ENCODE data around the gene GMPPA.
A peak's percentile ranks its signal among the peaks of the same experiment; 100 is the strongest.

GMPPA gene

GRCh38 chr2:219527076-219527394 is 28.3 kb downstream of the GMPPA start:
- no peak for TF ChIP-seq POLR2A (IDR thresholded peaks at IDR 0.05; ENCODE audit: extremely low read depth, insufficient read length)
- TF ChIP-seq, protein P1, sequence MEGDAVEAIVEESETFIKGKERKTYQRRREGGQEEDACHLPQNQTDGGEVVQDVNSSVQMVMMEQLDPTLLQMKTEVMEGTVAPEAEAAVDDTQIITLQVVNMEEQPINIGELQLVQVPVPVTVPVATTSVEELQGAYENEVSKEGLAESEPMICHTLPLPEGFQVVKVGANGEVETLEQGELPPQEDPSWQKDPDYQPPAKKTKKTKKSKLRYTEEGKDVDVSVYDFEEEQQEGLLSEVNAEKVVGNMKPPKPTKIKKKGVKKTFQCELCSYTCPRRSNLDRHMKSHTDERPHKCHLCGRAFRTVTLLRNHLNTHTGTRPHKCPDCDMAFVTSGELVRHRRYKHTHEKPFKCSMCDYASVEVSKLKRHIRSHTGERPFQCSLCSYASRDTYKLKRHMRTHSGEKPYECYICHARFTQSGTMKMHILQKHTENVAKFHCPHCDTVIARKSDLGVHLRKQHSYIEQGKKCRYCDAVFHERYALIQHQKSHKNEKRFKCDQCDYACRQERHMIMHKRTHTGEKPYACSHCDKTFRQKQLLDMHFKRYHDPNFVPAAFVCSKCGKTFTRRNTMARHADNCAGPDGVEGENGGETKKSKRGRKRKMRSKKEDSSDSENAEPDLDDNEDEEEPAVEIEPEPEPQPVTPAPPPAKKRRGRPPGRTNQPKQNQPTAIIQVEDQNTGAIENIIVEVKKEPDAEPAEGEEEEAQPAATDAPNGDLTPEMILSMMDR (IDR thresholded peaks at IDR 0.05; ENCODE audit: low read depth, low read length) = no peak
- TF ChIP-seq, protein P2, sequence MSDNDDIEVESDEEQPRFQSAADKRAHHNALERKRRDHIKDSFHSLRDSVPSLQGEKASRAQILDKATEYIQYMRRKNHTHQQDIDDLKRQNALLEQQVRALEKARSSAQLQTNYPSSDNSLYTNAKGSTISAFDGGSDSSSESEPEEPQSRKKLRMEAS (IDR thresholded peaks at IDR 0.05; ENCODE audit: low read depth, low read length) = no peak
- no peak for TF ChIP-seq MYC (IDR thresholded peaks at IDR 0.05; ENCODE audit: low read depth, low read length)
- DNase-seq (ENCODE audit: low read depth) = no peak
- no peak overlapping the region for H3K4me3 ChIP-seq (ENCODE audit: low read depth, low read length)

- TF ChIP-seq MYC (IDR thresholded peaks at IDR 0.05; ENCODE audit: low read depth, low read length) (no peak), POLR2A (IDR thresholded peaks at IDR 0.05; ENCODE audit: extremely low read depth, insufficient read length) (no peak)
- TF ChIP-seq, protein P2 (IDR thresholded peaks at IDR 0.05; ENCODE audit: low read depth, low read length) = no peak
- TF ChIP-seq, protein P1 (IDR thresholded peaks at IDR 0.05; ENCODE audit: low read depth, low read length) = no peak
- no peak overlapping the region for H3K4me3 ChIP-seq (ENCODE audit: low read depth, low read length)
- DNase-seq (ENCODE audit: low read depth) = no peak
Measured at GRCh38 chr2:219527472-219527871, 28.8 kb downstream of the GMPPA start.

DNA sequence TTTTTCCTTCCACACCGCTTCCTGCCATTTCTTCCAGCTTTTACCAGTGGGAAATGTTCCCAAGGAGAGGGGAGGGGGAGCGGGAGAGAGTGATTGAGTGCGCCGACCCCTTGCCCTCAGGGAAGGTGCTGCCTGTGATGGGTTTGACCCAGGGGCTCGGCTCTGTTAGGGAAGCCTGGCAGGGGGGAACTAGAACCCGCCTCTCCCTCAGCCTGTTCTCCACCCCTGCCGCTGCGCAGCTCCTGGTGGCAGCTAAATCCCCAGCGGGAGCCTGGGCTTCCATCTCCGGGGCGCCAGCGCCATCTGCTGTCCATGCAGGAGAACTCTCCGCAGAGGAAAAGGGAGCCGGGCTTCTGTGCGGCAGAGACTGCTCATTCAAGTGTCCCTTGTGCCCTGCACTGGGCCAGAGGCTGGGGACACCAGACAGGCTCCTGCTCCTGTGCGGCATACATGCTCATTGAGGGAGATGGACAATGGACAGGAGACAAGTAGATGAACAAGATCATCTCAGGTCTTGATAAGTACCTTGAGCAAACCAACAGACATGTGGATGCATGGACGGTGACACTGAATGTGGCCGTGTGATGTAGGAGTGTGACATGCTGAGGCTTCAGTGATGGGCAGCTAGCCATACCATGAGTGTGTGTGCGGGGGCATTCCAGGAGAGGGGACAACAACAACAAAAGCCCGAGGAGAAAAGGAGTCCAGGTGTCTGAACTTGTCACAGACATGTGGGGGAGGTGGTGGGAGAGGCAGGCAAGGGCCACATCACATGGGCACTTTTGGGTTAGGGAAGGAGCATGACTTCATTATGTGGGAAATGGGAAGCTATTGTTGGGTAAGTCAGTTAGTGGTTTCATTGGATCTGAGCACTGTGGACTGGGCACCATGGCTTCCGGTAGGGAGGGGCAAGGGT is 31.6 kb downstream of the GMPPA start:
- no peak overlapping the region for H3K4me3 ChIP-seq (ENCODE audit: low read depth, low read length)
- TF ChIP-seq POLR2A (IDR thresholded peaks at IDR 0.05; ENCODE audit: extremely low read depth, insufficient read length) (no peak), MYC (IDR thresholded peaks at IDR 0.05; ENCODE audit: low read depth, low read length) (no peak)
- TF ChIP-seq, protein P1 (IDR thresholded peaks at IDR 0.05; ENCODE audit: low read depth, low read length) = peak; percentile 96
- TF ChIP-seq, protein P2 (IDR thresholded peaks at IDR 0.05; ENCODE audit: low read depth, low read length) = no peak; the same call in 1 of the 2 replicates
- DNase-seq (ENCODE audit: low read depth) = peak; percentile 90

DNA sequence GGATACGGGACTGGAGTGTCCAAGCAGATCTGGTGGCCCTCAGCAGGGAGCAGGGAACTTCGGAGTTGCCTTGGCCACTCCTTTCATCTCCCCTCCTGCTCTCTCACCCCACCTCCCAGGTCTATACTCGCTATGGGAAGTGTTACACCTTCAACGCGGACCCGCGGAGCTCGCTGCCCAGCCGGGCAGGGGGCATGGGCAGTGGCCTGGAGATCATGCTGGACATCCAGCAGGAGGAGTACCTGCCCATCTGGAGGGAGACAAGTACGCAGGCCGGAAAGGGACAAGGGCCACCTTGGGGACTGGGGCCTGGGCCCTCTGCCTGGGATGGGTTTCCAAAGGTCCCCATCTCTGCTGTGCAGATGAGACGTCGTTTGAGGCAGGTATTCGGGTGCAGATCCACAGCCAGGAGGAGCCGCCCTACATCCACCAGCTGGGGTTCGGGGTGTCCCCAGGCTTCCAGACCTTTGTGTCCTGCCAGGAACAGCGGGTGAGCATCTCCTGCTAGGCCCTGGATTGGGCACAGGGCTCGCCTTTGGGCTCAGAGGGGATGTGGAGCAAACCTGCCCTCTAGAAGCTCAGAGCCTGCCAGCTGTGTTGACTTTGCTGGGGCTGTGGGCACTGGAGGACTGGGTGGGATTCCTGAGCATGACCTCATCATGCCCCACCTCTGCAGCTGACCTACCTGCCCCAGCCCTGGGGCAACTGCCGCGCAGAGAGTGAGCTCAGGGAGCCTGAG is 33.1 kb downstream of the GMPPA start:
- H3K4me3 ChIP-seq (ENCODE audit: low read depth, low read length) = no peak overlapping the region
- TF ChIP-seq, protein P1 (IDR thresholded peaks at IDR 0.05; ENCODE audit: low read depth, low read length) = no peak
- TF ChIP-seq, protein P2 (IDR thresholded peaks at IDR 0.05; ENCODE audit: low read depth, low read length) = no peak
- no peak for TF ChIP-seq POLR2A (IDR thresholded peaks at IDR 0.05; ENCODE audit: extremely low read depth, insufficient read length)
- no peak for TF ChIP-seq MYC (IDR thresholded peaks at IDR 0.05; ENCODE audit: low read depth, low read length)
- DNase-seq (ENCODE audit: low read depth) = no peak

- TF ChIP-seq MYC (IDR thresholded peaks at IDR 0.05; ENCODE audit: low read depth, low read length) (no peak), POLR2A (IDR thresholded peaks at IDR 0.05; ENCODE audit: extremely low read depth, insufficient read length) (no peak)
- TF ChIP-seq, protein P1 (IDR thresholded peaks at IDR 0.05; ENCODE audit: low read depth, low read length) = no peak
- TF ChIP-seq, protein P2 (IDR thresholded peaks at IDR 0.05; ENCODE audit: low read depth, low read length) = no peak
- H3K4me3 ChIP-seq (ENCODE audit: low read depth, low read length) = no peak overlapping the region
- no peak for DNase-seq (ENCODE audit: low read depth)
Measured at GRCh38 chr2:219532378-219532649, 33.6 kb downstream of the GMPPA start.
